Subcutaneous adipose tissue (tissue), 4 donors: ENCODE measurements around the gene ACD. TPM values are rescaled to one million over a fixed set of nuclear protein-coding genes. Genes with fewer than 3 reads are reported as not detected.

ENCODE experiments used
- CTCF ChIP-seq: fragments of 450-650 bp; IDR thresholded peaks from one replicate; pipeline ENCODE4 v1.5.1; 2016; ENCODE audit warnings: low read depth, mild to moderate bottlenecking, control low read depth, antibody characterized with exemption, moderate library complexity
- total RNA-seq, 4 donors: library from RNA; depleted of rRNA; stranded (reverse); fragments of >200 nt; gene quantifications; one replicate each; pipeline ENCODE4 v1.1.0, GENCODE V29; 2016

ACD gene
- total RNA-seq = 10 to 100 TPM in 3 of 4 donors, 1 to 10 TPM in 1; 8.0 to 19.2 (median 14.9) TPM

DNA sequence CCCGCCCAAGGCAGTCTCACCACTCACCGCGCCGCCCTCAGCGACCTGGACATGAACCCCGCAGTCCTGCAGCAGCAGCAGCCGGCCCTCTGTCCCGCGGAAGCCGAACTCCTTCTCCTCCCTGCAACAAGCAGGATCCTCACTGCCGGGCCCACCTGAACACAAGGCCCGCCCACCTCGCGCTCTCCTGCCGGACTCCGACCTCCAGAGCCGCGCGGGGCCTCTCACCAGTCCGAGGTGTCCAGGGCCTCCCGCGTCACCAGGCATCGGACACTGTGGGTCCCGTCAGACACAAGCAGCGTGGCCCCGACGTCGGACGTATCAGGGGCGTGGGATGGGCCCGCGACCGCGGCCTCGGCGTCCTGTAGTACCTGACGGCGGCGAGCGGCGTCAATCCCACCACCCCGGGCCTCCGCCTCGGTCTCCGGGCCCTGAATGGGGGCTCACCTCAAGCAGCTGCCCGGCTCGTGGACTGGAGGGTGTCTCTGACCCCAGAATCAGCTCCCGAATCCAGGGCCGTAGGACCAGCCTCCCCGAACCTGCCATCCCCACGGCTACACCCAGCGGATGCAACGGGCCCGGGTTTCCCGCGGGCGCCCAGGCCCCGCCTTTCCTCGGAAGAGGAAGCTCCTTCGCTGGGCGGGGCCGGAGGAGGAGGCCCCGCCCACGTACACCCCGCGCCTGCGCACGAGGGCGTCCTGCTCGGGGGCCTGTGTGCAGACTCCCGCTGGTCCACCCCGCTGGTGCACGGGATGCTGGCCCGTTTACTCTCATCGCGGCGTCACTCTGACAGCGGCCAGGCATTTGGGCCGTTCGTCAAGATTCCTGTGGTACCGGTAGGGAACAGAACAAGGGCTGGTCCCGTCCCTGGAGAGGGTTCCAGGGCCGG lies at the start of gene ACD:
Gene ACD, minus strand, starts transcription at position 586 of the 889 bp plus-strand sequence. Its CDS starts 40 bp downstream, at position 546.
- no peak for TF ChIP-seq CTCF

DNA sequence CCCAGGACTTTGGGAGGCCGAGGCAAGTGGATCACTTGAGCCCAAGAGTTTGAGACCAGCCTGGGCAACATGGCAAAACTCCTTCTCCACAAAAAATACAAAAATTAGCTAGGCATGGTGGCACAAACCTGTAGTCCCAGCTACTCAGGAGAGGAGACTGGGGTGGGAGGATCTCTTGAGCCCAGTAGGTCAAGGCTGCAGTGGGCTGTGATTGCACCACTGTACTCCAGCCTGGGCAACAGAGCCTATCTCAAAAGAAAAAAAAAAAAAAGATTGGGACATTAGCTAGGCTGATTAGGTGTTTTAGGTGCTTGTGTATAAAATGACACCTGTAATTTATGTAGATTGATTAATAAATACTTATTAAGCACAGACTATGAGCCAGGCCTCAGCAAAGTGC lies 49.0 kb upstream of the ACD start:
- no peak for TF ChIP-seq CTCF

GRCh38 chr16:67708368-67708771 lies 48.3 kb upstream of the ACD start:
- TF ChIP-seq CTCF = no peak

DNA sequence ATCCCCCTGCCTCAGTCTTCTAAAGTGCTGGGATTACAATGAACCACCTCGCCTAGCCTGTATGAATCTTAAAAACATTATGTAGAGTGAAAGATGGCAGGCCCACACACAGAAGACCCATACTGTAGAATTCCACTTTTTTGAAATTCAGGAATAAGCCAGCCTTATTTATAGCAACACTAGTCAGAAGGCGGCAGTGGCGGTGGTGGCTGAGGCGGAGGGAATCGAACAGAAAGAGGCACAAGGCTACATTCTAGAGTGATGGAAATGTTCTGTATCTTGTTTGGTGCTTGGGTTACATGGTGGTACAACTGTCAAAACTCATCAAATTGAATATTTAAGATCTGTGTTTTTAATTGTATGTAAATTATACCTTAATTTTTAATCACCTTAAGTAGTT lies 47.7 kb upstream of the ACD start:
- no peak for TF ChIP-seq CTCF

- TF ChIP-seq CTCF = no peak
Observed at GRCh38 chr16:67707210-67707609, 47.1 kb upstream of the ACD start.

GRCh38 chr16:67704110-67704509 lies 44.0 kb upstream of the ACD start:
- TF ChIP-seq CTCF = no peak

- no peak for TF ChIP-seq CTCF
Observed at GRCh38 chr16:67703626-67704025, 43.6 kb upstream of the ACD start.
